Epithelial cell of alveolus of lung (primary cell): ENCODE data around the gene DPEP2. TPM values are rescaled to one million over a fixed set of nuclear protein-coding genes. Genes with fewer than 3 reads are reported as not detected.

Experiments used
- total RNA-seq: library from RNA; depleted of rRNA; stranded (reverse); fragments of >200 nt; gene quantifications from 2 replicates; pipeline ENCODE4 v1.2.1, GENCODE V29; 2015

Gene DPEP2
- total RNA-seq: not detected in 2 replicates

GRCh38 chr16:67998779-67999688, at the start of gene DPEP2:
TSS of gene DPEP2 (minus strand) at chr16:67999484. CDS start at chr16:67993212, 6,272 bp downstream.

GRCh38 chr16:68022728-68023537, 23.6 kb upstream of the DPEP2 start, which contains the start of the genes DDX28 and DUS2:
TSS of gene DDX28 (minus strand) at chr16:68023232. CDS start at chr16:68023202, 30 bp downstream.
TSS of gene DUS2 (plus strand) at chr16:68023284. CDS start at chr16:68038024, 14,740 bp downstream.

GRCh38 chr16:68015681-68016080, 16.4 kb upstream of the DPEP2 start, which contains the start of gene DPEP2NB:
TSS of gene DPEP2NB (minus strand) at chr16:68015911. CDS start at chr16:68015770, 141 bp downstream.

GRCh38 chr16:67979955-67980678, 19.2 kb downstream of the DPEP2 start, which contains the start of gene DPEP3:
TSS of gene DPEP3 (minus strand) at chr16:67980499. CDS start at chr16:67980380, 119 bp downstream.

GRCh38 chr16:67968400-67969253, 30.7 kb downstream of the DPEP2 start, which contains the start of gene SLC12A4:
TSS of gene SLC12A4 (minus strand) at chr16:67968637. CDS start at chr16:67968553, 84 bp downstream.

GRCh38 chr16:67943619-67944504, 55.4 kb downstream of the DPEP2 start, which contains the start of gene LCAT:
TSS of gene LCAT (minus strand) at chr16:67944120. CDS start at chr16:67944101, 19 bp downstream.

Other genes with a start within 250 kb of the DPEP2 start
- 5.7 and 6.9 TPM in 2 replicates for gene RANBP10, start 192.9 kb downstream of the DPEP2 start, total RNA-seq
- gene TSNAXIP1, start 192.6 kb downstream of the DPEP2 start, total RNA-seq: 0.16 and 0.26 TPM in 2 replicates
- 35.8 and 51.5 TPM in 2 replicates for gene THAP11, start 157.2 kb downstream of the DPEP2 start, total RNA-seq
- gene NUTF2, start 152.6 kb downstream of the DPEP2 start, total RNA-seq: 68.6 and 265 TPM in 2 replicates
- 22.6 and 29.6 TPM in 2 replicates for gene CENPT, start 151.8 kb downstream of the DPEP2 start, total RNA-seq
- gene EDC4, start 126.4 kb downstream of the DPEP2 start, total RNA-seq: 41.2 and 50.0 TPM in 2 replicates
- 0.96 TPM in 1 of 2 replicates, not detected in the other for gene NRN1L, start 114.6 kb downstream of the DPEP2 start, total RNA-seq
- 9.4 and 23.6 TPM in 2 replicates for gene PSKH1, start 106.2 kb downstream of the DPEP2 start, total RNA-seq
- 0.26 and 0.80 TPM in 2 replicates for gene CTRL, start 67.6 kb downstream of the DPEP2 start, total RNA-seq
- 19.2 and 58.4 TPM in 2 replicates for gene PSMB10, start 62.6 kb downstream of the DPEP2 start, total RNA-seq
- gene LCAT, start 55.4 kb downstream of the DPEP2 start, total RNA-seq: 4.4 and 12.6 TPM in 2 replicates
- gene SLC12A4, start 30.8 kb downstream of the DPEP2 start, total RNA-seq: 52.0 and 63.9 TPM in 2 replicates
- gene DPEP3, start 19.0 kb downstream of the DPEP2 start, total RNA-seq: not detected in 2 replicates
- gene DPEP2NB, start 16.4 kb upstream of the DPEP2 start, total RNA-seq: not detected in 2 replicates
- 9.1 and 9.9 TPM in 2 replicates for gene DDX28, start 23.7 kb upstream of the DPEP2 start, total RNA-seq
- 13.7 and 16.3 TPM in 2 replicates for gene DUS2, start 23.8 kb upstream of the DPEP2 start, total RNA-seq
- 15.5 and 26.1 TPM in 2 replicates for gene NFATC3, start 85.9 kb upstream of the DPEP2 start, total RNA-seq
- gene ESRP2, start 236.6 kb upstream of the DPEP2 start, total RNA-seq: 0.52 TPM in 1 of 2 replicates, not detected in the other
- 14.5 and 21.7 TPM in 2 replicates for gene PLA2G15, start 245.9 kb upstream of the DPEP2 start, total RNA-seq